Stimulated activated CD4-positive, alpha-beta T cell treated with anti-CD3 and anti-CD28 coated beads, Interleukin-1b, Interleukin-23, amount 100 ng/mL, for 1 hour (primary cell): ENCODE measurements around the gene VWC2L.

Experiments
- DNase-seq, 2 donors: peaks; one replicate each; pipeline ENCODE4 v3.0.0-alpha.2; 2020; ENCODE audit warnings: low read depth in 2 of 2

VWC2L gene

GRCh38 chr2:214410918-214411554, at the start of gene VWC2L:
VWC2L (plus strand) TSS chr2:214411054; CDS start chr2:214414194, 3,140 bp downstream.
- no peak for DNase-seq

GRCh38 chr2:214361116-214361515, 49.7 kb upstream of the VWC2L start:
- DNase-seq = no peak

GRCh38 chr2:214365549-214365948, 45.3 kb upstream of the VWC2L start:
- DNase-seq = no peak

- DNase-seq = no peak
These were observed 43.7 kb upstream of the VWC2L start for GRCh38 chr2:214367171-214367570.

GRCh38 chr2:214376618-214377285, 34.1 kb upstream of the VWC2L start:
- DNase-seq = no peak

GRCh38 chr2:214377286-214377624, 33.6 kb upstream of the VWC2L start:
- DNase-seq = no peak

GRCh38 chr2:214378455-214379103, 32.3 kb upstream of the VWC2L start:
- DNase-seq = no peak

- DNase-seq = no peak
These were observed 31.6 kb upstream of the VWC2L start for GRCh38 chr2:214379227-214379626.

- no peak for DNase-seq
These were observed 30.2 kb upstream of the VWC2L start for GRCh38 chr2:214380681-214381080.

GRCh38 chr2:214382229-214382628, 28.6 kb upstream of the VWC2L start:
- no peak for DNase-seq

- no peak for DNase-seq
These were observed 24.1 kb upstream of the VWC2L start for GRCh38 chr2:214386720-214387119.

- DNase-seq = no peak
These were observed 21.5 kb upstream of the VWC2L start for GRCh38 chr2:214389334-214389733.

- DNase-seq = no peak
These were observed 17.1 kb upstream of the VWC2L start for GRCh38 chr2:214393796-214394195.

- DNase-seq = no peak
These were observed 15.8 kb upstream of the VWC2L start for GRCh38 chr2:214395040-214395439.

- no peak for DNase-seq
These were observed 9.3 kb upstream of the VWC2L start for GRCh38 chr2:214401580-214401979.

GRCh38 chr2:214410128-214410775, 602 bp upstream of the VWC2L start:
- no peak for DNase-seq

GRCh38 chr2:214412679-214413078, 1.8 kb downstream of the VWC2L start:
- no peak for DNase-seq

GRCh38 chr2:214436470-214436869, 25.6 kb downstream of the VWC2L start:
- DNase-seq = no peak

GRCh38 chr2:214450118-214450894, 39.5 kb downstream of the VWC2L start:
- no peak for DNase-seq

GRCh38 chr2:214451516-214452275, 40.8 kb downstream of the VWC2L start:
- DNase-seq = no peak
